HepG2 (cell line): ENCODE data around the gene SH2D1B.

ENCODE experiments used
- CREB3 ChIP-seq: sonication (generic); formaldehyde crosslinking; IDR thresholded peaks from 2 replicates; pipeline ENCODE4 v1.5.0; 2020; ENCODE audit warnings: missing genetic modification reagents
- ETV6 ChIP-seq: sonication (generic); formaldehyde crosslinking; conservative IDR thresholded peaks from 2 replicates; pipeline ENCODE4 v1.4.0; 2020; ENCODE audit warnings: missing genetic modification reagents
- POLR2AphosphoS2 ChIP-seq: IDR thresholded peaks from 2 replicates; pipeline ENCODE4 v1.6.1; 2011; ENCODE audit warnings: low read depth, low read length, improper control_type of control experiment
- ZFX ChIP-seq: sonication (generic); formaldehyde crosslinking; IDR thresholded peaks from 2 replicates; pipeline ENCODE4 v1.4.0; 2020; ENCODE audit warnings: mild to moderate bottlenecking, low read depth, missing genetic modification reagents, moderate library complexity
- ZMAT5 ChIP-seq: sonication (generic); formaldehyde crosslinking; IDR thresholded peaks from 2 replicates; pipeline ENCODE4 v1.5.0; 2020; ENCODE audit warnings: mild to moderate bottlenecking, low read depth, missing genetic modification reagents, borderline replicate concordance

GRCh38 chr1:162367073-162367472 lies 44.9 kb downstream of the SH2D1B start:
- TF ChIP-seq ZFX (CRISPR knock-in tag) (no peak), ETV6 (CRISPR knock-in tag) (no peak), POLR2AphosphoS2 (no peak), ZMAT5 (CRISPR knock-in tag) (no peak), CREB3 (no peak)
